Progenitor cell of endocrine pancreas (in vitro differentiated cells): ENCODE data around the gene FNIP1. TPM values are rescaled to one million over a fixed set of nuclear protein-coding genes. Genes with fewer than 3 reads are reported as not detected.

Source experiments
- DNase-seq: peaks from one replicate; pipeline ENCODE4 v3.0.0; 2021; ENCODE audit warnings: low spot score; ENCODE audit not compliant: unreplicated experiment
- H3K27ac Mint-ChIP-seq: 2 replicates; pipeline ENCODE4 v1.8.0; 2021; ENCODE audit warnings: mild to moderate bottlenecking, moderate library complexity, mixed read lengths
- H3K27me3 Mint-ChIP-seq: 2 replicates; pipeline ENCODE4 v1.8.0; 2021; ENCODE audit warnings: mixed read lengths
- H3K36me3 Mint-ChIP-seq: 2 replicates; pipeline ENCODE4 v1.8.0; 2022; ENCODE audit warnings: mixed read lengths; ENCODE audit not compliant: insufficient read depth
- H3K4me1 Mint-ChIP-seq: 2 replicates; pipeline ENCODE4 v1.8.0; 2021; ENCODE audit warnings: low read depth, mixed read lengths
- H3K4me3 Mint-ChIP-seq: 2 replicates; pipeline ENCODE4 v1.8.0; 2021; ENCODE audit warnings: low read depth, mild to moderate bottlenecking, moderate library complexity, mixed read lengths
- H3K9me3 Mint-ChIP-seq: 2 replicates; pipeline ENCODE4 v1.8.0; 2021; ENCODE audit warnings: low read depth, mixed read lengths
- CTCF ChIP-seq: fragments of 200-600 bp; sonication (generic); IDR thresholded peaks from one replicate; pipeline ENCODE4 v1.5.0; 2021; ENCODE audit warnings: antibody characterized with exemption, mild to moderate bottlenecking; ENCODE audit not compliant: unreplicated experiment
- total RNA-seq: library from RNA; stranded (reverse); gene quantifications from 2 replicates; pipeline ENCODE4 v1.2.1, GENCODE V29; 2021

The FNIP1 gene
- total RNA-seq, 1 donor from 2014 or later = 28.8 TPM

DNA sequence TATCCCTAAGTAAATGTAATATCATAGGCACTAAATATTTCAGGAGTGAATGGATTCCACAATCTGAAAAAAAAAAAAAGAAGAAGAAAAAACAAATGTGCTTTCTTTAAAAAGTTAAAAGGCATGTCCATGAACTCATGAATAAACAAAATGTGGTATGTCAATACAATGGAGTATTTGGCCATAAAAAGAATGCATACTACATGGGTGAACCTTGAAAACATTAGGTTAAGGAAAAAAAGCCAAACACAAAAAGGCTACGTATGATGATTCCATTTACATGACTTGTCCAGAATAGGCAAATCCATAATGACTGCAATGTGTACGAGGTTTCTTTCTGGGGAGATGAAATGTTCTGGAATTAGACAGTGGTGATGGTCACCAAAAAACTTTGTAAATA lies 45.3 kb downstream of the FNIP1 start:
- H3K4me1 Mint-ChIP-seq = peaks cover 2% of the 10 kb centered on the region
- no peak for TF ChIP-seq CTCF
- H3K4me3 Mint-ChIP-seq = no peak overlapping the region
- H3K9me3 Mint-ChIP-seq = peaks cover 3% of the 10 kb centered on the region
- H3K27ac Mint-ChIP-seq = no peak overlapping the region
- no peak for DNase-seq
- no peaks in the 10 kb centered on the region for H3K27me3 Mint-ChIP-seq
- peaks cover 12% of the 10 kb centered on the region for H3K36me3 Mint-ChIP-seq

- no peaks in the 10 kb centered on the region for H3K27me3 Mint-ChIP-seq
- no peak overlapping the region for H3K27ac Mint-ChIP-seq
- no peak for TF ChIP-seq CTCF
- no peak overlapping the region for H3K4me3 Mint-ChIP-seq
- H3K36me3 Mint-ChIP-seq = peaks cover 12% of the 10 kb centered on the region
- peaks cover 2% of the 10 kb centered on the region for H3K4me1 Mint-ChIP-seq
- no peak for DNase-seq
- H3K9me3 Mint-ChIP-seq = peaks cover 3% of the 10 kb centered on the region
These were observed 46.9 kb downstream of the FNIP1 start for GRCh38 chr5:131749723-131750470.

DNA sequence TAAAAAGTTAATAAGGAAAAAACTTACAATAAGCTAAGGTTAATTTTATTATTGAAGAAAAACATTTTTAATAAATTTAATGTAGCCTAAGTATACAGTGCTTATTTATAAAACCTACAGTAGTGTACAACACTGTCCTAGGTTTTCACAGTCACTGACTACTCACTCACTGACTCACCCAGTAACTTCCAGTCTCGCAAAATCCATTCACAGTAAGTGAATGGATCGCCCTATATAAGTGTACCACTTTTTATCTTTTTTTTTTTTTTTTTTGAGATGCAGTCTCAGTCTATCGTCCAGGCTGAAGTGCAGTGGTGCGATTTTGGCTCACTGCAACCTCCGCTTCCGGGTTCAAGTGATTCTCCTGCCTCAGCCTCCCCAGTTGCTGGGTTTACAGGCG lies 47.7 kb downstream of the FNIP1 start:
- Mint-ChIP-seq H3K9me3 (peaks cover 3% of the 10 kb centered on the region), H3K27me3 (no peaks in the 10 kb centered on the region), H3K4me3 (no peak overlapping the region), H3K27ac (no peak overlapping the region), H3K36me3 (peaks cover 15% of the 10 kb centered on the region), H3K4me1 (no peaks in the 10 kb centered on the region)
- no peak for TF ChIP-seq CTCF
- DNase-seq = no peak

- H3K4me3 Mint-ChIP-seq = no peak overlapping the region
- no peaks in the 10 kb centered on the region for H3K9me3 Mint-ChIP-seq
- H3K36me3 Mint-ChIP-seq = peaks cover 22% of the 10 kb centered on the region
- H3K4me1 Mint-ChIP-seq = no peaks in the 10 kb centered on the region
- H3K27ac Mint-ChIP-seq = peak overlapping the region; percentile 18
- H3K27me3 Mint-ChIP-seq = no peaks in the 10 kb centered on the region
- no peak for DNase-seq
- no peak for TF ChIP-seq CTCF
These were observed 49.4 kb downstream of the FNIP1 start for GRCh38 chr5:131747180-131748105.

- Mint-ChIP-seq H3K27ac (no peak overlapping the region), H3K4me3 (no peak overlapping the region), H3K9me3 (no peaks in the 10 kb centered on the region), H3K36me3 (peaks cover 20% of the 10 kb centered on the region), H3K4me1 (no peaks in the 10 kb centered on the region), H3K27me3 (no peaks in the 10 kb centered on the region)
- TF ChIP-seq CTCF = no peak
- no peak for DNase-seq
These were observed 50.4 kb downstream of the FNIP1 start for GRCh38 chr5:131746423-131746822.
